ENCODE measurements around the gene ADAMTSL5.
"Not testable (repeated sequence)": the region's sequence is repeated elsewhere in the genome, so short reads cannot be mapped to it uniquely, and the experiment has no call there.

The ADAMTSL5 gene

GRCh38 chr19:1512671-1513498 is at the start of gene ADAMTSL5:
ADAMTSL5 (minus strand) TSS chr19:1513019; CDS start chr19:1510943, 2,076 bp downstream.
- DNase-seq (ENCODE audit: low spot score) = peak; percentile 49

GRCh38 chr19:1561236-1561842 is 48.5 kb upstream of the ADAMTSL5 start:
- DNase-seq (ENCODE audit: low spot score) = no peak

- DNase-seq (ENCODE audit: low spot score) = no peak
These were observed 47.6 kb upstream of the ADAMTSL5 start for GRCh38 chr19:1560286-1560882.

GRCh38 chr19:1558552-1558951 is 45.7 kb upstream of the ADAMTSL5 start:
- DNase-seq (ENCODE audit: low spot score) = no peak

- no peak for DNase-seq (ENCODE audit: low spot score)
These were observed 43.7 kb upstream of the ADAMTSL5 start for GRCh38 chr19:1556390-1557070.

- DNase-seq (ENCODE audit: low spot score) = no peak
These were observed 42.9 kb upstream of the ADAMTSL5 start for GRCh38 chr19:1555487-1556389.

GRCh38 chr19:1554968-1555367 is 42.1 kb upstream of the ADAMTSL5 start:
- no peak for DNase-seq (ENCODE audit: low spot score)

- DNase-seq (ENCODE audit: low spot score) = no peak
These were observed 40.6 kb upstream of the ADAMTSL5 start for GRCh38 chr19:1553415-1553814.

GRCh38 chr19:1551068-1552040 is 38.5 kb upstream of the ADAMTSL5 start:
- no peak for DNase-seq (ENCODE audit: low spot score)

- no peak for DNase-seq (ENCODE audit: low spot score)
These were observed 36.6 kb upstream of the ADAMTSL5 start for GRCh38 chr19:1549332-1549945.

- DNase-seq (ENCODE audit: low spot score) = no peak
These were observed 27.6 kb upstream of the ADAMTSL5 start for GRCh38 chr19:1540365-1540925.

- not testable (repeated sequence) for DNase-seq (ENCODE audit: low spot score)
These were observed 26.9 kb upstream of the ADAMTSL5 start for GRCh38 chr19:1539749-1540148.

GRCh38 chr19:1538978-1539377 is 26.2 kb upstream of the ADAMTSL5 start:
- DNase-seq (ENCODE audit: low spot score) = no peak

GRCh38 chr19:1535699-1536098 is 22.9 kb upstream of the ADAMTSL5 start:
- not testable (repeated sequence) for DNase-seq (ENCODE audit: low spot score)

GRCh38 chr19:1534972-1535371 is 22.2 kb upstream of the ADAMTSL5 start:
- no peak for DNase-seq (ENCODE audit: low spot score)

GRCh38 chr19:1533510-1534150 is 20.8 kb upstream of the ADAMTSL5 start:
- no peak for DNase-seq (ENCODE audit: low spot score)

GRCh38 chr19:1532003-1532402 is 19.2 kb upstream of the ADAMTSL5 start:
- DNase-seq (ENCODE audit: low spot score) = no peak

- no peak for DNase-seq (ENCODE audit: low spot score)
These were observed 18.8 kb upstream of the ADAMTSL5 start for GRCh38 chr19:1531587-1531986.

GRCh38 chr19:1530856-1531255 is 18.0 kb upstream of the ADAMTSL5 start:
- not testable (repeated sequence) for DNase-seq (ENCODE audit: low spot score)
